K562 (cell line): ENCODE data around the gene GALNT17. TPM values are rescaled to one million over a fixed set of nuclear protein-coding genes. Genes with fewer than 3 reads are reported as not detected.

Source experiments
- ATAC-seq: fragments of 200-7000 bp; cut with Tn5 transposase; 3 replicates; pipeline ENCODE4 v1.9.1; 2020; ENCODE audit warnings: moderate library complexity
- BruUV-seq: library from RNA; stranded (reverse); fragments of 400-500 nt; replicated peaks from 2 replicates; lab custom pipeline; 2021; lab: Mats Ljungman, UMichigan
- CTCF ChIA-PET: fragments of 300-600 bp; formaldehyde crosslinking; extraction: SDS; loops from one replicate; lab custom pipeline; 2021; ENCODE audit warnings: low intra/inter-chr PET ratio; lab: Yijun Ruan, JAX
- POLR2A ChIA-PET: fragments of 300-600, 350-650 bp; sonication (Branson Sonifier 250); formaldehyde crosslinking; extraction: SDS; loops from one replicate; lab custom pipeline; 2021; ENCODE audit warnings: antibody characterized with exemption, inconsistent platforms; lab: Yijun Ruan, JAX
- DNase-seq, 4 experiments: peaks; one replicate each; pipeline versions ENCODE4 v3.0.0 to v3.0.0-alpha.2; 2011 to 2018; ENCODE audit warnings: low spot score in 3 of 4, mixed read lengths in 3 of 4; ENCODE audit errors: extremely low read depth in 1 of 4
- FAIRE-seq: peaks from 2 replicates; lab custom pipeline; 2011; peaks lifted over from hg19 to GRCh38; lab: Jason Lieb, UNC
- H2AFZ ChIP-seq: 2 replicates; pipeline ENCODE4 v1.6.0; 2011; ENCODE audit warnings: low read depth, low read length, control low read depth, inconsistent platforms
- H3K27ac ChIP-seq: fragments of 200-600 bp; 3 replicates; pipeline ENCODE4 v1.8.0; 2011; ENCODE audit warnings: low read depth, mild to moderate bottlenecking, control low read depth, inconsistent platforms, low read length, moderate library complexity, mixed read lengths; ENCODE audit errors: extremely low read depth
- H3K27me3 ChIP-seq, 2 experiments: fragments of 300-600 bp in 1 of 2; 2 replicates in 1 of 2; 3 replicates in 1 of 2; pipeline versions ENCODE4 v1.6.0 to v1.8.0; 2011; ENCODE audit warnings: inconsistent platforms in 2 of 2, low read length in 2 of 2, mild to moderate bottlenecking in 1 of 2, mixed read lengths in 1 of 2, moderate library complexity in 1 of 2; ENCODE audit not compliant: control insufficient read depth in 2 of 2, insufficient read depth in 2 of 2
- H3K36me3 ChIP-seq: fragments of 300-600 bp; 3 replicates; pipeline ENCODE4 v1.8.0; 2011; ENCODE audit warnings: mild to moderate bottlenecking, low read length, inconsistent platforms; ENCODE audit not compliant: control insufficient read depth, insufficient read depth
- H3K4me1 ChIP-seq, 2 experiments: fragments of 200-600 bp in 1 of 2; replicated peaks in 1 of 2; 2 replicates in 1 of 2; 3 replicates in 1 of 2; pipeline versions ENCODE4 v1.5.1 to v1.8.0; 2011; ENCODE audit warnings: inconsistent platforms in 2 of 2, low read length in 2 of 2, mild to moderate bottlenecking in 1 of 2, mixed read lengths in 1 of 2, moderate library complexity in 1 of 2; ENCODE audit not compliant: control insufficient read depth in 2 of 2, insufficient read depth in 2 of 2
- H3K4me2 ChIP-seq: 2 replicates; pipeline ENCODE4 v1.6.1; 2011; ENCODE audit warnings: low read length, control low read depth, inconsistent platforms, mixed read lengths; ENCODE audit not compliant: insufficient read depth
- H3K4me3 ChIP-seq: fragments of 200-600 bp; sonication (generic), shearing (Covaris generic); 2 replicates; pipeline ENCODE4 v1.5.1; 2016; ENCODE audit warnings: control low read depth, inconsistent platforms
- H3K79me2 ChIP-seq: fragments of 200-600 bp; 3 replicates; pipeline ENCODE4 v1.8.0; 2011; ENCODE audit warnings: low read length, inconsistent platforms; ENCODE audit not compliant: control insufficient read depth, insufficient read depth
- H3K9ac ChIP-seq, 2 experiments: 2 replicates each; pipeline versions ENCODE4 v1.6.0 to v1.6.1; 2011; ENCODE audit warnings: low read depth in 2 of 2, low read length in 2 of 2, control low read depth in 1 of 2, inconsistent platforms in 1 of 2, mild to moderate bottlenecking in 1 of 2, mixed read lengths in 1 of 2; ENCODE audit not compliant: insufficient read depth in 1 of 2
- H3K9me1 ChIP-seq: one replicate; pipeline ENCODE4 v1.6.0; 2011; ENCODE audit warnings: inconsistent platforms, mild to moderate bottlenecking, low read length, moderate library complexity; ENCODE audit not compliant: control insufficient read depth, insufficient read depth
- H3K9me3 ChIP-seq: replicated peaks from 2 replicates; pipeline ENCODE4 v1.5.1; 2011; ENCODE audit warnings: low read depth, low read length, inconsistent platforms; ENCODE audit not compliant: control insufficient read depth, insufficient read depth
- H4K20me1 ChIP-seq: replicated peaks from 2 replicates; pipeline ENCODE4 v1.6.1; 2011; ENCODE audit warnings: low read length, inconsistent platforms, mixed read lengths; ENCODE audit not compliant: control insufficient read depth, insufficient read depth
- CBX8 ChIP-seq: fragments of 200-600 bp; sonication (generic); IDR thresholded peaks from 2 replicates; pipeline ENCODE4 v1.6.1; 2012; ENCODE audit warnings: borderline replicate concordance, mixed run types, low read depth, mild to moderate bottlenecking, moderate library complexity, mixed read lengths, low read length, control low read depth, inconsistent platforms; ENCODE audit not compliant: poor library complexity, severe bottlenecking; ENCODE audit errors: extremely low read depth
- DNMT1 ChIP-seq: fragments of 450-650 bp; IDR thresholded peaks from 2 replicates; pipeline ENCODE4 v1.6.1; 2016; ENCODE audit warnings: antibody characterized with exemption, mild to moderate bottlenecking
- HIVEP1 ChIP-seq: fragments of 250-450 bp; sonication (Bioruptor Pico); IDR thresholded peaks from 2 replicates; pipeline ENCODE4 v1.4.0; 2020; ENCODE audit warnings: mild to moderate bottlenecking
- MAFG ChIP-seq: fragments of 450-650 bp; conservative IDR thresholded peaks from 2 replicates; pipeline ENCODE4 v1.6.1; 2016; ENCODE audit warnings: missing genetic modification characterization, missing compliant biosample characterization
- NFIX ChIP-seq: fragments of 250-450 bp; sonication (Bioruptor Pico); IDR thresholded peaks from 2 replicates; pipeline ENCODE4 v1.4.0; 2020; ENCODE audit warnings: low read depth, mild to moderate bottlenecking, moderate library complexity
- XRCC3 ChIP-seq: fragments of 450-650 bp; IDR thresholded peaks from 2 replicates; pipeline ENCODE4 v1.6.1; 2017; ENCODE audit warnings: mild to moderate bottlenecking, moderate library complexity
- ZNF436 ChIP-seq: fragments of 250-450, 450-650 bp; sonication (Bioruptor Pico); formaldehyde crosslinking; IDR thresholded peaks from 2 replicates; pipeline ENCODE4 v1.7.0; 2020; ENCODE audit warnings: mild to moderate bottlenecking
- WGBS: fragments of 100-300 bp; shearing (Covaris generic); methylation state at CpG from one replicate; pipeline ENCODE4 v1.1.6; 2016; ENCODE audit warnings: low coverage, mixed read lengths; ENCODE audit not compliant: insufficient coverage; ENCODE audit errors: missing lambda C conversion rate; 5-methylcytosine and 5-hydroxymethylcytosine counted together
- in situ Hi-C: fragments of 300-500 bp; cut with MboI; formaldehyde crosslinking; loops from 4 replicates; pipeline ENCODE4 v1.15.0; 2018; ENCODE audit warnings: inconsistent platforms, mixed read lengths
- intact Hi-C: fragments of 100-400 bp; cut with micrococcal nuclease; formaldehyde crosslinking; loops from 2 replicates; pipeline ENCODE4 v1.14.2; 2022
- polyA plus RNA-seq, 8 experiments: library from polyadenylated mRNA; depleted of rRNA in 4 of 8; stranded (reverse) in 5 of 8; unstranded in 3 of 8; fragments of >200 nt; fragmentation: Nextera tagmentation in 2 of 8; fragmentation: Illumina TruSeq in 1 of 8; extraction: Ambion mirVana in 2 of 8; extraction: Trizol in 1 of 8; gene quantifications; 2 replicates each; pipeline versions ENCODE4 v1.2.1 to v1.2.3, GENCODE V29; 2011 to 2014; ENCODE audit warnings: inconsistent platforms in 1 of 8, missing spikeins in 1 of 8
- total RNA-seq, 7 experiments: library from RNA; depleted of rRNA in 6 of 7; stranded (reverse); fragments of >200 nt in 6 of 7; fragmentation: Illumina TruSeq in 2 of 7; extraction: Trizol in 2 of 7; gene quantifications; 2 replicates each; pipeline versions ENCODE4 v1.2.1 to v1.2.3, GENCODE V29; 2011 to 2021; ENCODE audit warnings: low replicate concordance in 1 of 7

GALNT17 gene
- total and polyA plus RNA-seq, 9 of the 15 experiments (the other 6 are each of a cell fraction or from before 2014, with no cell fraction given), result not detected

- TF ChIP-seq CBX8, result no peak
- TF ChIP-seq NFIX (CRISPR knock-in tag), result peak; percentile 76
- TF ChIP-seq, all 486 proteins: peak for 2
Measured at GRCh38 chr7:71173955-71174354, 42.0 kb downstream of the GALNT17 start (continued).

- no TSS peak for BruUV-seq
- in situ Hi-C loops (no loop called here), intact Hi-C loops (no loop called here)
- Histone ChIP-seq H3K9me1 (no peaks in the 10 kb centered on the region), H3K36me3 (no peaks in the 10 kb centered on the region), H3K4me1 (no peaks in the 10 kb centered on the region), H3K79me2 (no peaks in the 10 kb centered on the region), H3K27ac (no peak overlapping the region), H3K4me2 (no peak overlapping the region), H3K9me3 (no peaks in the 10 kb centered on the region), H3K27me3 (peaks cover 0 to 3% of the 10 kb centered on the region in 2 experiments; a peak in 1 of 5 replicates), H4K20me1 (no peaks in the 10 kb centered on the region), H3K9ac (no peak overlapping the region), H3K4me3 (no peak overlapping the region), H2AFZ (no peak overlapping the region)
- DNase-seq (no peak), ATAC-seq (no peak), FAIRE-seq (no peak)
- POLR2A ChIA-PET, result no interaction called here
- CTCF ChIA-PET, result no interaction called here
- WGBS, result 0% methylated on average over 4 of the region's 4 CpGs
- TF ChIP-seq MAFG (tag), result no peak
- TF ChIP-seq HIVEP1 (CRISPR knock-in tag), result no peak
- no peak for TF ChIP-seq ZNF436 (CRISPR knock-in tag)
- no peak for TF ChIP-seq DNMT1
- TF ChIP-seq XRCC3, result no peak
Measured at GRCh38 chr7:71182438-71182935, 50.5 kb downstream of the GALNT17 start.
